SJSA1 (cell line): ENCODE measurements around the gene CAPN7. TPM values are rescaled to one million over a fixed set of nuclear protein-coding genes. Genes with fewer than 3 reads are reported as not detected.
"Not testable (repeated sequence)": the region's sequence is repeated elsewhere in the genome, so short reads cannot be mapped to it uniquely, and the experiment has no call there.

Experiments
- DNase-seq, 2 experiments: peaks; one replicate each; pipeline ENCODE4 v3.0.0-alpha.2; 2015 to 2020; ENCODE audit warnings: low spot score in 2 of 2, low read depth in 1 of 2
- H3K27ac ChIP-seq: fragments of 250-450 bp; sonication (Bioruptor Pico); 2 replicates; pipeline ENCODE4 v1.5.1; 2020; ENCODE audit warnings: mild to moderate bottlenecking, moderate library complexity
- H3K27me3 ChIP-seq: fragments of 250-450 bp; sonication (Bioruptor Pico); replicated peaks from 2 replicates; pipeline ENCODE4 v1.5.1; 2020; ENCODE audit warnings: mild to moderate bottlenecking, moderate library complexity
- H3K36me3 ChIP-seq: fragments of 250-450 bp; sonication (Bioruptor Pico); 2 replicates; pipeline ENCODE4 v1.5.1; 2020; ENCODE audit warnings: mild to moderate bottlenecking
- H3K4me1 ChIP-seq: fragments of 250-450 bp; sonication (Bioruptor Pico); replicated peaks from 2 replicates; pipeline ENCODE4 v1.6.1; 2021; ENCODE audit warnings: mild to moderate bottlenecking
- H3K4me3 ChIP-seq: fragments of 250-450 bp; sonication (Bioruptor Pico); 2 replicates; pipeline ENCODE4 v1.5.1; 2020; ENCODE audit warnings: mild to moderate bottlenecking
- H3K9me3 ChIP-seq: fragments of 250-450 bp; sonication (Bioruptor Pico); replicated peaks from 2 replicates; pipeline ENCODE4 v1.5.1; 2020; ENCODE audit warnings: mild to moderate bottlenecking
- total RNA-seq: library from RNA; depleted of rRNA; stranded (reverse); fragments of >200 nt; shearing (Covaris generic); gene quantifications from 2 replicates; pipeline ENCODE4 v1.2.3, GENCODE V29; 2014; rRNA removed

CAPN7 gene
- 20.0 and 23.6 TPM in 2 replicates for total RNA-seq

GRCh38 chr3:15205934-15206661 lies at the start of gene CAPN7:
CAPN7 (plus strand) TSS chr3:15206246; CDS start chr3:15206496, 250 bp downstream.
- Histone ChIP-seq H3K4me3 (peak within 1 kb of the TSS; percentile 88), H3K27ac (peak within 1 kb of the TSS; percentile 38; the same call in 1 of the 2 replicates), H3K27me3 (no peaks in the 10 kb centered on the region), H3K4me1 (peaks cover 4% of the 10 kb centered on the region), H3K9me3 (0 out of 2 replicates have a peak, but pooled peaks cover 2% of the 10 kb centered on the region), H3K36me3 (peaks cover 20% of the 10 kb centered on the region)
- DNase-seq = peak; percentile 83 to 86

- no peak for DNase-seq
- no peak overlapping the region for H3K27ac ChIP-seq
- H3K4me3 ChIP-seq = no peak overlapping the region
- H3K9me3 ChIP-seq = no peaks in the 10 kb centered on the region
- no peaks in the 10 kb centered on the region for H3K27me3 ChIP-seq
- no peaks in the 10 kb centered on the region for H3K36me3 ChIP-seq
- peaks cover 19% of the 10 kb centered on the region for H3K4me1 ChIP-seq
Observed at GRCh38 chr3:15157441-15157840, 48.6 kb upstream of the CAPN7 start.

GRCh38 chr3:15159501-15160136 lies 46.4 kb upstream of the CAPN7 start:
- Histone ChIP-seq H3K9me3 (no peaks in the 10 kb centered on the region), H3K36me3 (no peaks in the 10 kb centered on the region), H3K27ac (no peak overlapping the region), H3K4me1 (peaks cover 16% of the 10 kb centered on the region), H3K27me3 (no peaks in the 10 kb centered on the region), H3K4me3 (no peak overlapping the region)
- no peak for DNase-seq

DNA sequence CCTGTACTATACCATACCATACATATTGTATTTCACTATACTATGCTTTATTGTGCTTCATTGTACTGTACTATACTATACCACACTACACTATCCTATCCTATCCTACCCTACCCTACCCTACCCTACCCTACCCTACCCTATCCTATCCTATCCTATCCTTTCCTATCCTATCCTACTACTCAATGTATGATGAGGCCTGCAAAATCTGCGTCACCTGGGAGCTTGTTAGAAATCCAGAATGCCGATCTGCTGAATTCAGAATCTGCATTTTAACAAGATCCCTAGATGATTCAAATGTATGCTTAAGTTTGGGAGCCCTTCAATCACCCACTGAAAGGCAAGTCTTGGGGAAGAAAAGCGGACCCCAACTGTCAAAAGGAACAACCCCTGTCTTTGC lies 45.4 kb upstream of the CAPN7 start:
- no peak overlapping the region for H3K27ac ChIP-seq
- no peak for DNase-seq
- no peak overlapping the region for H3K4me3 ChIP-seq
- no peaks in the 10 kb centered on the region for H3K27me3 ChIP-seq
- peaks cover 16% of the 10 kb centered on the region for H3K4me1 ChIP-seq
- no peaks in the 10 kb centered on the region for H3K9me3 ChIP-seq
- no peaks in the 10 kb centered on the region for H3K36me3 ChIP-seq

GRCh38 chr3:15161133-15161532 lies 44.9 kb upstream of the CAPN7 start:
- DNase-seq = no peak
- H3K4me1 ChIP-seq = peaks cover 16% of the 10 kb centered on the region
- no peak overlapping the region for H3K4me3 ChIP-seq
- no peaks in the 10 kb centered on the region for H3K36me3 ChIP-seq
- H3K27me3 ChIP-seq = no peaks in the 10 kb centered on the region
- no peaks in the 10 kb centered on the region for H3K9me3 ChIP-seq
- no peak overlapping the region for H3K27ac ChIP-seq

DNA sequence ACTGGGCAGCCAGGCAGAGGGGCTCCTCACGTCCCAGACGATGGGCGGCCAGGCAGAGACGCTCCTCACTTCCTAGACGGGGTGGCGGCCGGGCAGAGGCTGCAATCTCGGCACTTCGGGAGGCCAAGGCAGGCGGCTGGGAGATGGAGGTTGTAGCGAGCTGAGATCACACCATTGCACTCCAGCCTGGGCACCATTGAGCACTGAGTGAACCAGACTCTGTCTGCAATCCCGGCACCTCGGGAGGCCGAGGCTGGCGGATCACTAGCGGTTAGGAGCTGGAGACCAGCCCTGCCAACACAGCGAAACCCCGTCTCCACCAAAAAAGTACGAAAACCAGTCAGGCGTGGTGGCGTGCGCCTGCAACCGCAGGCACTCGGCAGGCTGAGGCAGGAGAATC lies 42.4 kb upstream of the CAPN7 start:
- not testable (repeated sequence) for H3K27me3 ChIP-seq, H3K9me3 ChIP-seq, H3K27ac ChIP-seq, H3K4me3 ChIP-seq, H3K36me3 ChIP-seq, DNase-seq
- H3K4me1 ChIP-seq = peaks cover 26% of the 10 kb centered on the region

DNA sequence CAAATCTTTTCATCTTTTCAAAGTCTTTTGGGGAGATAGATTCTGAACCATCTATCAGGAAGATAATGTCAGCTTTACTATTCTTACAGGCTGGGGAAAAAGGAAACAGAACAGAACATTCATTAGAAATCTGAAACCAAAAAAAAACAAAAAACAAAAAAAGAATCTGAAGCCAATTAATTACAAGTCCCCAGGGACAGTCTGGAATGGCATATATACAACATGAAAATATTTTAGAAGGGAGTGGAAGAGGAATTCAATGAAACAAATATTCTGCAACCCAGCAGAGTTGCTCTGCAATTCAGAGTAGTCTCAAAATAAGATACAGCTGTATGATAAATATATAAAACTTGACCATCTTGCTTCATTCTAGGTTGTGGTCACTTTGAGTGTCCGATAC lies 41.7 kb upstream of the CAPN7 start:
- Histone ChIP-seq H3K9me3 (no peaks in the 10 kb centered on the region), H3K27me3 (no peaks in the 10 kb centered on the region), H3K36me3 (no peaks in the 10 kb centered on the region), H3K4me3 (no peak overlapping the region), H3K27ac (no peak overlapping the region), H3K4me1 (peaks cover 23% of the 10 kb centered on the region)
- no peak for DNase-seq

- Histone ChIP-seq H3K4me1 (peaks cover 19% of the 10 kb centered on the region), H3K27ac (no peak overlapping the region), H3K4me3 (no peak overlapping the region), H3K27me3 (no peaks in the 10 kb centered on the region), H3K9me3 (no peaks in the 10 kb centered on the region), H3K36me3 (no peaks in the 10 kb centered on the region)
- no peak for DNase-seq
Observed at GRCh38 chr3:15165061-15165460, 41.0 kb upstream of the CAPN7 start.

- H3K36me3 ChIP-seq, H3K27me3 ChIP-seq, DNase-seq, H3K9me3 ChIP-seq, H3K4me3 ChIP-seq, H3K27ac ChIP-seq: not testable (repeated sequence)
- H3K4me1 ChIP-seq = peaks cover 13% of the 10 kb centered on the region
Observed at GRCh38 chr3:15166391-15166790, 39.7 kb upstream of the CAPN7 start.

DNA sequence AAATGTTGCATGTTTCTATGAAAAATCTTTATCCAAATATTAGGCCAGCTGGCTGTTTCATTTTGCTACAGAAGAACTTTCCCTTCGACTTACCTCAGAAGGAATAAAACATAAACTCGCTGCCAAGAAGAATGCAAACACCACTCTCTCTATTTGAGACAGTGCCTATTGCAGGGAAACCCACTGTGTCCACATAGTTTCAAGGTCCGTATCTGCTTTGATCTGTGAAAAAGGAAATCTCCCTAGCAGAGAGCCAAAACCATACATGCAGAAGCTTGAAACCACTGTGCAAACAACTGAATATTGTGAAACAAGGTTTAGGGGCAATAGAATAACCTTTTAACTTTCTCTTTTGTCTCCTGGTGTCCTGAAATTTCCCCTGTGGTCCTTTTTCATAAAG lies 35.0 kb upstream of the CAPN7 start:
- no peak overlapping the region for H3K27ac ChIP-seq
- peaks cover 12% of the 10 kb centered on the region for H3K4me1 ChIP-seq
- no peak overlapping the region for H3K4me3 ChIP-seq
- H3K9me3 ChIP-seq = no peaks in the 10 kb centered on the region
- no peak for DNase-seq
- no peaks in the 10 kb centered on the region for H3K36me3 ChIP-seq
- H3K27me3 ChIP-seq = no peaks in the 10 kb centered on the region

- no peak for DNase-seq
- Histone ChIP-seq H3K4me1 (peaks cover 2% of the 10 kb centered on the region; the same call in 1 of the 2 replicates), H3K27me3 (no peaks in the 10 kb centered on the region), H3K27ac (no peak overlapping the region), H3K9me3 (no peaks in the 10 kb centered on the region), H3K36me3 (no peaks in the 10 kb centered on the region), H3K4me3 (no peak overlapping the region)
Observed at GRCh38 chr3:15172806-15173205, 33.2 kb upstream of the CAPN7 start.

DNA sequence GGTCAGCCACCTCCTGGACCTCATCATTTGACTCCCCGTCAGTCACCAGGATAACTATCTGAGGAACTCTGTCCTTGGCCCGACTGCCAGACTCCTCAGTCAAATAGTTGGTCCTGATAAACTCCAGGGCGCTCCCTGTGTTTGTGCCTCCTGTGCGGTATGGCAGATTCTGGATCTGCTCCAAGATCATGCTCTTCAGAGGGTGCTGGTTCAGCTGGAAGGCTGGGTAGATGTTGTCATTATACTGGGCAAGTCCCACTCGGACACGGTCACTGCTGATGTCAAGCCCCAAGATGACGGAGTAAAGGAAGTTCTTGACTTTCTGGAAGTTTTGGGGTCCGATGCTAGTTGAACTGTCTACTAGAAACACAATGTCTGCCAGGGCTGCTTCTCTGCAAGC lies 31.1 kb upstream of the CAPN7 start:
- no peak overlapping the region for H3K4me3 ChIP-seq
- H3K9me3 ChIP-seq = no peaks in the 10 kb centered on the region
- no peak for DNase-seq
- H3K36me3 ChIP-seq = no peaks in the 10 kb centered on the region
- no peaks in the 10 kb centered on the region for H3K27me3 ChIP-seq
- H3K4me1 ChIP-seq = peaks cover 5% of the 10 kb centered on the region
- H3K27ac ChIP-seq = no peak overlapping the region

- Histone ChIP-seq H3K4me1 (peaks cover 11% of the 10 kb centered on the region), H3K27me3 (no peaks in the 10 kb centered on the region), H3K27ac (no peak overlapping the region), H3K36me3 (no peaks in the 10 kb centered on the region), H3K4me3 (no peak overlapping the region), H3K9me3 (no peaks in the 10 kb centered on the region)
- DNase-seq = no peak
Observed at GRCh38 chr3:15175605-15176004, 30.4 kb upstream of the CAPN7 start.

DNA sequence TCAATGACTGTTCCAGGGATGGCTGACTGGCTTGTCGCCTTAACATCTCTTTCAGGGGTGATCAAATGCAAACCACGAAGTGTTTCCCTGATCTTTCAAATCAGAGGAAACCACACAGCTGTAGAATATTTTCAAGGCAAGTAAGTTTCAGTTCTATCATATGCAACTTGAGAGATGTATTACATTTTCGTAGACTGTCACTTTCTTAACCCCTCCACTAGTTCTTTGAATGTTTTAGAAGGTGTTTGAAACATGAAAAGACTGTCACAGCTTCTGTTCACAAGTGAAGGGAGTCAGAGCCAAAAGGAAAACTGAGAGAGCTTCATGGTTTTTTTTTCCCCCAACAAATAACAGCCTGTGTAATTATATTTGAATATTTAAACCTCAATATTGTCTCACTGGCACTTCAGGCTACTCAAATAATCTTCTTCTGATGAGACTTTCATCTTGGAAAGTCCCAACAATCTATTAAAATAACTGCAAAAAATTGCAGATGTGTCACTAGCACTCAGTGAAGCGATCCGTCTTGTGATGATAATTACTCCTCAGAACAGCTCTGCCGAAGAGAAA lies 25.9 kb upstream of the CAPN7 start:
- Histone ChIP-seq H3K4me1 (peaks cover 27% of the 10 kb centered on the region), H3K36me3 (no peaks in the 10 kb centered on the region), H3K27me3 (no peaks in the 10 kb centered on the region), H3K9me3 (no peaks in the 10 kb centered on the region), H3K4me3 (no peak overlapping the region), H3K27ac (no peak overlapping the region)
- DNase-seq = no peak
